Neural progenitor cell (in vitro differentiated cells): ENCODE measurements around the gene NFATC1. TPM values are rescaled to one million over a fixed set of nuclear protein-coding genes. Genes with fewer than 3 reads are reported as not detected.

Experiments used
- DNase-seq: peaks from one replicate; pipeline ENCODE4 v3.0.0-alpha.2; 2016; ENCODE audit warnings: low spot score
- H2AFZ ChIP-seq: fragments of 200-600 bp; sonication (generic); replicated peaks from 2 replicates; pipeline ENCODE4 v1.6.1; 2016; ENCODE audit warnings: antibody characterized with exemption
- H3F3A ChIP-seq: fragments of 200-600 bp; sonication (generic); 2 replicates; pipeline ENCODE4 v1.6.1; 2016; ENCODE audit warnings: antibody characterized with exemption, low read depth
- H3K27ac ChIP-seq: fragments of 200-600 bp; sonication (generic); 2 replicates; pipeline ENCODE4 v1.5.1; 2016; ENCODE audit warnings: mild to moderate bottlenecking
- H3K27me3 ChIP-seq: fragments of 200-600 bp; sonication (generic); 2 replicates; pipeline ENCODE4 v1.6.1; 2016; ENCODE audit warnings: mild to moderate bottlenecking, moderate library complexity
- H3K36me3 ChIP-seq: fragments of 200-600 bp; sonication (generic); 2 replicates; pipeline ENCODE4 v1.5.1; 2016
- H3K4me1 ChIP-seq: fragments of 200-600 bp; sonication (generic); 2 replicates; pipeline ENCODE4 v1.6.1; 2016; ENCODE audit warnings: mixed run types
- H3K4me2 ChIP-seq: fragments of 200-600 bp; sonication (generic); 2 replicates; pipeline ENCODE4 v1.6.1; 2016
- H3K4me3 ChIP-seq: fragments of 200-600 bp; sonication (generic); 2 replicates; pipeline ENCODE4 v1.5.1; 2016
- H3K79me2 ChIP-seq: fragments of 200-600 bp; sonication (generic); 2 replicates; pipeline ENCODE4 v1.6.1; 2016; ENCODE audit warnings: low read depth
- H3K9ac ChIP-seq: fragments of 200-600 bp; sonication (generic); 2 replicates; pipeline ENCODE4 v1.6.1; 2016
- H3K9me3 ChIP-seq: fragments of 200-600 bp; sonication (generic); 2 replicates; pipeline ENCODE4 v1.5.1; 2016; ENCODE audit warnings: low read depth
- H4K20me1 ChIP-seq: fragments of 200-600 bp; sonication (generic); 2 replicates; pipeline ENCODE4 v1.6.1; 2016; ENCODE audit warnings: low read depth
- H3K27ac Mint-ChIP-seq: 3 replicates; pipeline ENCODE4 v1.8.0; 2021; ENCODE audit warnings: mixed read lengths
- H3K27me3 Mint-ChIP-seq: 2 replicates; pipeline ENCODE4 v1.8.0; 2022; ENCODE audit warnings: low read depth, mild to moderate bottlenecking, inconsistent platforms, moderate library complexity, mixed read lengths; ENCODE audit not compliant: insufficient read depth
- H3K36me3 Mint-ChIP-seq: 3 replicates; pipeline ENCODE4 v1.8.0; 2021; ENCODE audit warnings: mixed read lengths
- H3K4me1 Mint-ChIP-seq: 3 replicates; pipeline ENCODE4 v1.8.0; 2021; ENCODE audit warnings: mixed read lengths
- H3K4me3 Mint-ChIP-seq: 3 replicates; pipeline ENCODE4 v1.8.0; 2021; ENCODE audit warnings: mild to moderate bottlenecking, moderate library complexity, mixed read lengths
- H3K9me3 Mint-ChIP-seq: 3 replicates; pipeline ENCODE4 v1.8.0; 2020; ENCODE audit warnings: mixed read lengths
- CTCF ChIP-seq: fragments of 200-600 bp; sonication (generic); IDR thresholded peaks from 2 replicates; pipeline ENCODE4 v1.5.1; 2017; ENCODE audit warnings: antibody characterized with exemption, mild to moderate bottlenecking
- EZH2 ChIP-seq: fragments of 200-600 bp; sonication (generic); IDR thresholded peaks from 2 replicates; pipeline ENCODE4 v1.6.1; 2017; ENCODE audit warnings: antibody characterized with exemption, mild to moderate bottlenecking, moderate library complexity
- EZH2phosphoT487 ChIP-seq: fragments of 200-600 bp; sonication (generic); IDR thresholded peaks from 2 replicates; pipeline ENCODE4 v1.6.1; 2017; ENCODE audit warnings: antibody characterized with exemption
- total RNA-seq: library from RNA; depleted of rRNA; stranded (reverse); fragments of >200 nt; gene quantifications from 2 replicates; pipeline ENCODE4 v1.2.3, GENCODE V29; 2015; ENCODE audit warnings: low replicate concordance

NFATC1 gene
- total RNA-seq, 1 donor from 2014 or later, result 2.3 TPM

- H3K27ac ChIP-seq, result no peak overlapping the region
- no peaks in the 10 kb centered on the region for H3K9me3 ChIP-seq
- H3K9me3 Mint-ChIP-seq, result no peaks in the 10 kb centered on the region
- no peaks in the 10 kb centered on the region for H3K36me3 ChIP-seq
- no peaks in the 10 kb centered on the region for H3K27me3 ChIP-seq
- DNase-seq, result no peak
- H3K79me2 ChIP-seq, result no peaks in the 10 kb centered on the region
- H3K4me3 Mint-ChIP-seq, result no peak overlapping the region
- TF ChIP-seq CTCF (no peak), EZH2 (no peak), EZH2phosphoT487 (no peak)
- peaks cover 12% of the 10 kb centered on the region for H4K20me1 ChIP-seq
- peaks cover 1% of the 10 kb centered on the region for H3F3A ChIP-seq
- no peak overlapping the region for H3K4me3 ChIP-seq
- no peaks in the 10 kb centered on the region for H3K36me3 Mint-ChIP-seq
- H3K9ac ChIP-seq, result no peak overlapping the region
- H3K4me1 Mint-ChIP-seq, result peaks cover 33% of the 10 kb centered on the region
- no peak overlapping the region for H3K4me2 ChIP-seq
- no peak overlapping the region for H2AFZ ChIP-seq
- H3K27ac Mint-ChIP-seq, result no peak overlapping the region
- peaks cover 13% of the 10 kb centered on the region for H3K27me3 Mint-ChIP-seq
- peaks cover 6% of the 10 kb centered on the region for H3K4me1 ChIP-seq
Observed at GRCh38 chr18:79406708-79407107, 11.0 kb downstream of the NFATC1 start.

GRCh38 chr18:79409313-79409712 lies 13.6 kb downstream of the NFATC1 start:
- Histone ChIP-seq H3K36me3 (no peaks in the 10 kb centered on the region), H3K27me3 (no peaks in the 10 kb centered on the region), H4K20me1 (no peaks in the 10 kb centered on the region), H3K4me3 (no peak overlapping the region), H3K79me2 (no peaks in the 10 kb centered on the region), H3K9ac (no peak overlapping the region), H3K4me2 (no peak overlapping the region), H3K4me1 (no peaks in the 10 kb centered on the region), H2AFZ (no peak overlapping the region), H3K27ac (no peak overlapping the region), H3F3A (no peaks in the 10 kb centered on the region), H3K9me3 (no peaks in the 10 kb centered on the region)
- no peaks in the 10 kb centered on the region for H3K9me3 Mint-ChIP-seq
- H3K4me3 Mint-ChIP-seq, result no peak overlapping the region
- H3K27me3 Mint-ChIP-seq, result peaks cover 7% of the 10 kb centered on the region
- peaks cover 28% of the 10 kb centered on the region for H3K4me1 Mint-ChIP-seq
- TF ChIP-seq EZH2phosphoT487 (no peak), EZH2 (no peak), CTCF (no peak)
- H3K36me3 Mint-ChIP-seq, result peaks cover 4% of the 10 kb centered on the region
- DNase-seq, result no peak
- no peak overlapping the region for H3K27ac Mint-ChIP-seq

- no peaks in the 10 kb centered on the region for H3F3A ChIP-seq
- peaks cover 4% of the 10 kb centered on the region for H3K36me3 Mint-ChIP-seq
- no peak overlapping the region for H3K27ac ChIP-seq
- no peaks in the 10 kb centered on the region for H3K9me3 Mint-ChIP-seq
- H3K4me1 Mint-ChIP-seq, result peaks cover 22% of the 10 kb centered on the region
- no peaks in the 10 kb centered on the region for H3K9me3 ChIP-seq
- H3K79me2 ChIP-seq, result no peaks in the 10 kb centered on the region
- TF ChIP-seq EZH2phosphoT487 (no peak), EZH2 (no peak), CTCF (no peak)
- no peak overlapping the region for H3K27ac Mint-ChIP-seq
- H2AFZ ChIP-seq, result no peak overlapping the region
- H3K4me2 ChIP-seq, result no peak overlapping the region
- H3K4me3 ChIP-seq, result no peak overlapping the region
- H3K4me1 ChIP-seq, result no peaks in the 10 kb centered on the region
- no peak overlapping the region for H3K9ac ChIP-seq
- no peak overlapping the region for H3K4me3 Mint-ChIP-seq
- no peaks in the 10 kb centered on the region for H4K20me1 ChIP-seq
- no peak for DNase-seq
- H3K36me3 ChIP-seq, result no peaks in the 10 kb centered on the region
- H3K27me3 ChIP-seq, result no peaks in the 10 kb centered on the region
- H3K27me3 Mint-ChIP-seq, result peaks cover 2% of the 10 kb centered on the region
Observed at GRCh38 chr18:79410171-79410641, 14.5 kb downstream of the NFATC1 start.
